ENCODE data around the gene ZNF436.
"Not testable (repeated sequence)": the region's sequence is repeated elsewhere in the genome, so short reads cannot be mapped to it uniquely, and the experiment has no call there.

ZNF436 gene

DNA sequence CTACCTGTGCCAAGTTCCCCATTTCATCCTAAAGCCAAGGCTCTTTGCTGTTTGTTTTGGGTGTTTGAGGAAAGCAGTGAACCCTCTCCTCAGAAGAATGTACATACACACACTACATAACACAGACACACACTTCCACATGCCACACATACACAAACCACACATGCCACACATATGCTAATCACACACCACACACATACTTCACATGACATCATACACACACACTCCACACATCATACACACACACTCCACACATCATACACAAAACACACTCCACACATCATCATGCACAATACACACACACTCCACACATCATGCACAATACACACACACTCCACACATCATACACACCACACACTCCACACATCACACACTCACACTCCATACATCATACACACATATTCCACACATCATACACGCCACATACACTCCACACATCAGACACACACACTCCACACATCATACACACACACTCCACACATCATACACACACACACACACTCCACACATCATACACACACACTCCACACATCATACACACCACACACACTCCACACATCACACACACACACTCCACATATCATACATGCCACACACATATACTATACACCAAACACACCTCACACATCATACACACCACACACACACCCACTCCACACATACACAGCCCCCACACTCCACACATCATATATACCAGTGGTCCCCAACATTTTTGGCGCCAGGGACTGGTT is 22.7 kb upstream of the ZNF436 start:
- DNase-seq = no peak

GRCh38 chr1:23389837-23390321 is 20.2 kb upstream of the ZNF436 start:
- no peak for DNase-seq

DNA sequence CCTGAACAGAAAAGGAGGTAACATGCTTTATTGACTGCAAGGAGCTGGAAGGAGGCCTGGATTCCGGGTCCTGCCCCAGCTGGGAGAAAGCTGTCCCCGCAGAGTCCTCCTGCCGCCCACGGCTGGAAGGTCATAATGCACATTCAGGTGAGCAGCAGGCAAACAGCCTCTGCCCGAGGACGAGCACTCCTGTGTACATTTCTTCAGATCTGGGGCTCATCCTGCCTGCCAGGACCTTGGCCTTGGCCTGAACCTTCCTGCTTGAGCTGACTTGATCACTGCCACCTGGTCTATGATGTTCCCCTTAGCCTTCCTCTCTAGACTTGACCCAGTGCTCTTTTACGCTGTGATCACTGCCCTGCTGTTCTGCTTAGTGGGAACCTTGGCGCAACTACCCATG is 17.9 kb upstream of the ZNF436 start:
- no peak for DNase-seq

DNA sequence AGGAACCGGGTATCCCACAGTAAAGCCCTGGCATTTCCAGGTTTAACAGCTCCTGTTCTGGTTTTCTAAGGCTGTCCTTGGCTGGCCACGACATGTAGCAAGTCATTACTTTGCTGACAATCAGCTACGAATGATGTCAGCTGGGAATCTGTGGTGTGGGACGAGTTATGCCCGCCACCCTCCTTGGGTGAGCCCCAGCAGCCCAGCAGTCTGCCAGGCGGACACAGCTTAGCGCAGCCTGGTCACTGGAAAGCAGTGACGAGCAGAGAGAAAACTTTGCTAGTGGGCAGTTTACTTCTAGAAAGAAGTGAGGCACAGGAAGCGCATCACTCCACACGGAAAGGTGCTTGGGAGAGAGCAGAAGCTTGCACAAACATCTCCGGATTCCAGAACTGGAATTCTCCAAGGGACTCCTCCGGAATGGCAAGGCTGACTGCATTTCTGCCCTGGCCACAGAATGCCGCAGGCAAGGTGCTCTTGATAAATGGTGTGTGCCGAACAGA is 15.5 kb upstream of the ZNF436 start:
- DNase-seq = no peak

DNA sequence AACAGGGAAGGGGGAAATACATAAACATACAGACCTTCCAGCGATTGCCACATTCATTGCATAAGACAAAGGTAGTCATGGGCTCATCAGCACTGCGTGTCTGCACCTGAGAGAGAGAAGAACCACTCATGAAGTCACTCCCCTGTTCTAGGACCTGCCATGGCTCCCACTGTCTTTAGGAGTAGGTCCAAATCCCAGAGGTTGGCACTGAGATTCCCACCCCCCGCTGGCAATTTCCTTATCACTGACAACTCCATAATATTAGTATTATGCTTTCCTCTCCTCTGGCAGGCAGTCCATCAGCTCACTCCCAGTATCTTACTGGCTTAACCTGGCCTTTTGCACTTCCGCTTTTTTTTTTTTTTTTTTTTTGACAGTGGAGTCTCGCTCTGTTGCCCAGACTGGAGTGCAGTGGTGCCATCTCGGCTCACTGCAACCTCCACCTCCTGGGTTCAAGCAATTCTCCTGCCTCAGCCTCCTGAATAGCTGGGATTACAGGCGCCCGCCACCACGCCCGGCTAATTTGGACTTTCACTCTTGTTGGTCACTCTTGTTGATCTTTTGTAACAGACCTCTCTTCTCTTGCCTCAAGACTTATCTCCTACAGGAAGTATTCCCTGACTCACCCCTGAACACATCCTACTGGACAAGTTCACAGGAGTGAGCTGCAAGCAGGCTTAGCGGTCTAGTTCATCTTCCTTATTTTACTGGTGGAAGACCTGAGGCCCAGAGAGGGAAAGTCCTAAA is 14.8 kb upstream of the ZNF436 start:
- DNase-seq = no peak

GRCh38 chr1:23383577-23384311 is 14.1 kb upstream of the ZNF436 start:
- DNase-seq = no peak

- no peak for DNase-seq
Measured at GRCh38 chr1:23381233-23381885, 11.7 kb upstream of the ZNF436 start.

DNA sequence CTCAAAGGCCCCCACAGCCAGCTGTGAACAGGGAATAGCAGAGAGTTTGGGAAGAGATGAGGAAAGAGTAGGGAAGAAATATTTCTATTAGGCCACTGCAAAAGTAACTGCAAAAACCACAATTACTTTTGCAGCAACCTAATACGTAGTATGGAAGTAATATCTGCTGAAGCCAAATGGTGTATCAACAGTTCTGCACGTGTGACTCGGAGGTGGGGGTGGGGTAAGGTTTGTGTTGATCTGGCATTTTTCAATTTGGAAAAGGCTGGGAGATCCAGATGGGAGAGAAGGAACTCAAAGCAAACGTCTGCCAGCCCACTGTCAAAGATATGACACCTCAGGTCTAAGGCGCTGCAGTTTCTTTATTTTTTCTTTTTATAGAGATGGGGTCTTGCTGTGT is 11.1 kb upstream of the ZNF436 start:
- no peak for DNase-seq

DNA sequence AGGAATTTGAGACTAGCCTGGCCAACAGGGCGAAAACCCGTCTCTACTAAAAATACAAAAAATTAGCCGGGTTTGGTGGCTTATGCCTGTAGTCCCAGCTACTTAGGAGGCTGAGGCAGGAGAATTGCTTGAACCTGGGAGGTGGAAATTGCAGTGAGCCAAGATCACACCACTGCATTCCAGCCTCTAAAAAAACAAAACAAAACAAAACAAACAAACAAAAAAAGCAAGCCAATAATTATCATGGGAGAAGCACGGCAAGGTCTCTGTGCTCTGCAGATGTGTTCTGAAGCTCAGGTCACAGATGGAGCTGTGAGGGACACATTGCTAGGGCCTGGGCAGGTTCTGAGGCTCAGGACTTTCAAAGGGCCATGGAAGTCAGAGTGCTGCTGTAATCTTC is 10.6 kb upstream of the ZNF436 start:
- not testable (repeated sequence) for DNase-seq

DNA sequence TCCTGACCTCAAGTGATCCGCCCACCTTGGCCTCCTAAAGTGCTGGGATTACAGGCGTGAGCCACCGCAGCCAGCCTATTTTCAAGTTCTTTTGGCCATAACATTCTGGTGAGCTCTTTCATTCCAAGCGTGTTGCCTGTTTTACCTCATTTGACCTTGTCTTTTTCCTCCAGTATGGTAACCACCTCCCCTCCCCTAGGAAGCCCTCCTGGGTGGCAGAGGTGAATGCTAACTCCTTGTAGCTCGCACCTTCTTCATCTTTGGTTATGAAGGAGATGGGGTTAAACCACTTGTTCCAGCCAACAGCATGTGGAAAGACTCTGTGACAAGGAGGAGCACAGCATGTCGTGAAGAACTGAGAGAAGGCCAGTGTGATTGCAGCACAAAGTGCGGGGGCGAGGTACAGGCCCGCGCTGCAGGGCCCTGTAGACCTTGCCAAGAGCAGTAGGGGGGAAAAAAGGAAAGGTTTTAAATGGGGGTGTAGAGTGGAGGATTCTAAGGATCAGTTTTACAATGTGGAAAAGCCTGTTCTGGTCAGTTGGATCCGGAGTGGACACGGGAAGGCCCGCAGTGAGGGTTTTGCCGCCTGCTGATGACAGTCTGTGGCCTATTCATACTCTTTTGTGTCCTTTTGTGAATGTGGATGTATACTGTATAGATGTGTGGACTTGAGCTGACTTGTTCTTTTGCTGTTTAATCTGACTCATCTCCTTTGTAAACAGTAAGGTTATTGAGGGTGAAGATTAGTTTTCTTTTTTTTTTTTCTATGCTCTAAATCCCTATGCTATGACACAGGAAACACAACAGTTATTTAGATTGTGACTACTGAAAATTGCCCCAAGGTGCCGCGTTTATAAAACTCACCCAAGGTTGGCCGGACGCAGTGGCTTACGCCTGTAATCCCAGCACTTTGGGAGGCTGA is 7.5 kb upstream of the ZNF436 start:
- DNase-seq = no peak

GRCh38 chr1:23374079-23374735 is 4.6 kb upstream of the ZNF436 start:
- not testable (repeated sequence) for DNase-seq

GRCh38 chr1:23371987-23372880 is 2.6 kb upstream of the ZNF436 start:
- DNase-seq = no peak

GRCh38 chr1:23370709-23371584 is 1.3 kb upstream of the ZNF436 start:
- no peak for DNase-seq

DNA sequence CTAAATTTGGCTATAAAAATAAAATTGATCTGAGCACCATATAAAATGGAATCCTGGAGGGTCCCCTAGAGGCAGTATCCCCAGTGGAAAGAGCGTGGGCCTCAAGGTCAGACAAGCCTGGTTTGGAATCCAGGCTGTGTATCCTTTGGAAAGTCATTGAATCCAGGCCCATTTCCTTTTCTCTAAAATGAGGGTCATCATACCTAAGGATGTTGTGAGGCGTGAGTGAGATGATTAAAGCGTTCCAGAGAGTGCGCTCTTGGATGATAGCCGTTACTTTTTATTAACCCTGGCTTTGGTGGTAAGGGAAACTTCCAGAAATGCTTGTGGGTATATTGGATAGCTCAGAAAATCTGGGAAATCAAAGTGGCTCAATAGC is 683 bp upstream of the ZNF436 start:
- no peak for DNase-seq

DNA sequence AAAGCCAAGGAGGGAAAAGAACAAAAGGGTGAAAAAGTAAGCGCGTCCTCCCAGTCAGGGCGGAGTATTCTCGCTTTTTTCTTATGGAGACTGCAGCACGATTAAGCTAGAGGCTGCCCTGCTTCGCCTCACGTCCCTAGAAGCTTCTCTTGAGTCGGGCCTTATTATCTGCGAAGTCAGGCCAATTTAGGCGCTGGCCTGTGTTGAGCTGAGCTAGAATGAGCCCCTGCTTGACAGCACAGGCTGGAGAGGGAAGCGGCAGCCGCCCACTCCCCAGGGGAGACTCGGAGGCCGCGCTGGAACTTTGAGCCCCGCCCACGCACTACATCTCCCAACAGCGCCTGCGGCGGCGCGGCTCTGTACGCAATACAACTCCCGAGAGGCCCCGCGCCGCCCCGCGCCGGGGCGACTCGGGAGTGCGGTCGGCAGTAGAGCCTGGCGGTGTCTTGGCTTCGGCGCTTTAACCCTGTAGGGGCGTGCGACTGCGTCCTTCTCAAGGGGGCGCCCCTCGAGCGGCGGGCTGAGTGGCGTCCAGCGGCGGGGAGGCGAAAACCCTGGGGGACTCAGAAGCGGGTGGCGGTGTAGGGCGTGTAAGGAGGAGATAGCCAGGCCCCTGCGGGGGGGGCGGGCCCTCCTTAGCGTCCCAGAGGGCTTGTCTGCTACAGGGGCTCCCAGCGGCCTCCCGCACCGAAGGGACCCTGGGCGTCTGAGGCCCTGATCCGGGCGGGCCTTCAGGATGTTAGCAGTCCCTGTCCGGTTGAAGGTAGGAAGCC is 888 bp downstream of the ZNF436 start:
- peak; percentile 87 for DNase-seq

DNA sequence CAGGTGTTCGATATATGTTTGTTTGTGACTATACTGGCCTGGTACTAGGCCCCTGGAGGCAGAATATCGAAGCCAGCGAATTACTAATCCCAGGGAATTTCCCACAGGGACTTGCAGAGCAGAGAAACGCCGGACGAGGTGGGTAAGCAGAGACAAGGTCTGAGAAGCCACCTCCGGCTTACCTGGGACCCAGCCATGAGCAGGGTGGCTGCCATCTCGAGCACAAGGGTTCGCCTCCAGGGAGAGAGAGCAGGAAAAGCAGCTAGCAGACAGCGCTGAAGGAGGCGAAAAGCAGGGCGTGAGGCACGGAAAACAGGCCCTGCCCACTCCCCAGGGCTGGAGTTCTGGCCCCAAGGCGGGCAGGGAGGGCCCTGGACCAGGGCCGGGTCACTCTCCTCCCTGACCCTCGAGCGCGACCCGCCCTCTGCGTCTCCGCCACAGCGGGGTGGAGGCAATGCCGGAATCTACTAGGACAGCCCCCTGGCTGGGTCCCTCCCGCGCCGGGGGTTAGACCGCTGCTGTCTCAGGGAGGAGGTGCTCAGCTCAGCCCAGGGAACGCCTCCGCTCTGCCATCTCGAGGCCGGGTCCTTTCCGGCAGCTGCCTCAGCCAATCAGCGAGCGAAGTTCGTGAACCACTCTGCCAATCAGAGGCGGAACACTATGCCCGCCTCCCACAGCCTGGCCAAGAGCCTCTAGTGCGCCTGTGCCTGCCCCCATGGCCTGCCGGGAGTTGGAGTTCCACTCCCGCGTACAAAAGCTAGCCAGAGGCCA is 1.7 kb downstream of the ZNF436 start:
- peak; percentile 99 for DNase-seq

GRCh38 chr1:23367451-23367790 is 2.2 kb downstream of the ZNF436 start:
- no peak for DNase-seq

GRCh38 chr1:23366598-23366997 is 3.0 kb downstream of the ZNF436 start:
- DNase-seq = no peak
